Measurements from ENCODE around the gene SAMD5.

The SAMD5 gene

DNA sequence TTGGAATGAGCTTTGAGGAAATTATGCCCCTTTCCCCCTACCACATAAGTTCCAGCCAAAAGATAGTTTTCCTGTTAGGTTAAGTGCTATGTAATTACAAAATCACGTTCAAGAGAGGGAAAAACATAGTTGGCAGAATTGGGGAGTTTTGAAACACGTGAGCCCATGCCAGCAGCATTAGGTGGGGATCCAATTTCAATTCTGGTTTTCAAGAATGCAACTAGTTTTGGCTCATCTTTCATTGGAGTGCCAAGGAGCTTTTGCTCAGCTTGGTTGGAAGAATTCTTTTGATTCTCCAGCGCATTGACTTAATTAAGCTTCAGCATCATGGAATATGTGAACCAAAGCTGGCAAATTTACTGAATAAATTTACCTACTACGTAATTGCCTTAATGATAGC is 95.9 kb downstream of the SAMD5 start:
- TF ChIP-seq GATA3 (IDR thresholded peaks at IDR 0.05; ENCODE audit: low read depth, low read length), result no peak
- no peak for TF ChIP-seq GATA2 (IDR thresholded peaks at IDR 0.05; ENCODE audit: low read depth, low read length)

DNA sequence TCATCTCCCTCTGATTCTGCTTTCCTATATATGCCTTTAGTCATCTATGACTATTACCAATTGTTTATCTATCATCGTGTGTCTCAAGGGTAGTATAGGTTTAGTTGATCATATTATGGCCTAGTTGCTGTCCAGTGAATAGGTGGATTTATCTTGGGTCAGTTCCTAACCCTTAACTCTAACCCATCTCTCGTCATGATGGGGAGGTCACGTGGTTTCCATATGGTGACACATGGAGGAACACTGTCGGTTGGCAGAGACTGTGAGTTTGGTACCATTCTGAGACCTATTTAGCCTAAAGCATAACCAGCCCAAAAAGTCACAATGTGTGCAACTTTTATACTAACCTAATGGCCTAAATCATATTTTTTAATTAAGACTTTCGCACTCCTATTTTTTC is 103.5 kb downstream of the SAMD5 start:
- TF ChIP-seq GATA2 (IDR thresholded peaks at IDR 0.05; ENCODE audit: low read depth, low read length) (no peak), GATA3 (IDR thresholded peaks at IDR 0.05; ENCODE audit: low read depth, low read length) (no peak)

DNA sequence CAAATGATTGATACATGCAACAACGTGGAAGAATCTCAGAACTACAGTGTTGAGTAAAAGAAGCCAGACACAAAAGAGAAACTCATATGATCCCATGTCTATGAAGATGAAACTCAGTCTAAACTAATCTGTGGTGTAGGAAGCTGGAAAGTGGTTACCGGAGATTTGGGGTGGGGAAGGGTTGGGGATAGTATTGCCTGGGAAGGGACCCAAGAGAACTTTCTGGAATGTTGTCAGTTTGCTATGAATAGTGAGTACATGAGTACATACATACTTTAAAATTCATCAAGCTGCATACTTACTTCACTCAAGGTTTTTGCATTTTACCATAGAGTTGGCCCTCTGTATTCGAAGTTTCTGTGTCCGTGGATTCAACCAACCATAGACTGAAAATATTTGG is 106.0 kb downstream of the SAMD5 start:
- TF ChIP-seq GATA2 (IDR thresholded peaks at IDR 0.05; ENCODE audit: low read depth, low read length) (no peak), GATA3 (IDR thresholded peaks at IDR 0.05; ENCODE audit: low read depth, low read length) (no peak)

DNA sequence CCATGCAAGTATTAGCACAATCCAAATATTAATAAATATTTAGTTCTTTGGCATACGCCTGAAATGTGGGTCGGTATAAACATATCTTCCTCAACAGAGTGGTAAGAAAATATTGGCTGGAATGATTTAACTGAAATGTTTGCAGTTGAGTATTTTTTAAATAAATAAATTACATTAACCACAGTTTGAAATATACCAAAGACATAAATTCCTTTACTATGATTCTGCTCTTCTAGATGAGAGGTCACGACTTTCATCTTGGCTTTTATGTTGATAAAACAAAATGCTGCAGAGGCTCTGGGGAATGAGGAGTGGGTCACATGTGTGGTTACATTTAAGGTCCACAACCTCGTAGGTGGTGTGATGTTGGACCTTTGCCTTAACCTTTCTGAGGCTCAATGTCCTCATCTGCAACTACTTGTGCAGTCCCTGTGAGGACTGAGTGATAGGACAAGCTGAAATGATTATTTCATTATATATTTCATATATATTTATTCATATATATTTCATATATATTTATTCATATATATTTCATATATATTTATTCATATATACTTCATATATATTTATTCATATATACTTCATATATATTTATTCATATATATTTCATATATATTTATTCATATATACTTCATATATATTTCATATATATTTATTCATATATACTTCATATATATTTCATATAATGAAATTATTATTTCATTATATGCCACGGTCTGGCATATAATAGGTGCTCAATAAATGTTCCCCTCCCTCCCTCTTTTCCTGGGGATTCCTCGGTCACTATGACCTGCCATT is 107.4 kb downstream of the SAMD5 start:
- TF ChIP-seq GATA3 (IDR thresholded peaks at IDR 0.05; ENCODE audit: low read depth, low read length) (no peak), GATA2 (IDR thresholded peaks at IDR 0.05; ENCODE audit: low read depth, low read length) (no peak)

DNA sequence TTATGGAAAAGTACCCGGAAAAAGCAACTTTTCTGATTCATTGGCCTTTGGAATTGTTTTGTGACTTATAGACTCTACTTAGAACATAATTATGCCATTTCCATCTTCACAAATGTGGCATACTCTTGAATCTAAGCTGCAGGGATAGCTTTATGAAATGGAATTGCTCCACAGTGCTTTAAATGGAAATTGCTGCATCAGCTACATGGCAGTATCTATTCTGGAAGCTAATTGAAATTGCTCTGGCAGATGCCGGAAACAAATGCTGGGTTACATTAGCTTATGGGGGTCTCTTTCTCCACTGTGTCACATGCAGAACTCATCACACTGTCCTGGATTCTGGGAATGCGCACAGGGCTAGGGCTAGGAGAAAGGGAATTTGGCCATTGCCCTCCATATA is 108.9 kb downstream of the SAMD5 start:
- TF ChIP-seq GATA2 (IDR thresholded peaks at IDR 0.05; ENCODE audit: low read depth, low read length) (no peak), GATA3 (IDR thresholded peaks at IDR 0.05; ENCODE audit: low read depth, low read length) (no peak)

DNA sequence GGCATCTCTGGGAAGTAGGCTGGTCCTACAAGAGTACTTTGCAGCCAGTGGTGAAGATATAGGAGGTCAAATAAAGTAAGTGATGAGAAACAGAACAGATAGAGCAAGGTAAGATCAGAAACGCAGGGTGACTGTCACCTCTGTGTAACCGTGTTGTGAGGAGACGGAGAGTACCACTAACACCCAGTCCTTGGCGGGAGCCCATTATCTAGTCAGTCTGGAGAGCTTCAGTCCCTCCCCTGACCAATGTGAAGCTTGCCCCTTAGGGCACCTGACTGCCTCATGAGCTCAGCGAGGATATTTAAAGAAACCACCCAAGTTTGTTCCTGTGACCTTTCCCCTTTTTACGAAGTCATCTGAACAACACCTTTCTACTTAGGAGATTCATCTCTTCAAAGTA is 110.0 kb downstream of the SAMD5 start:
- no peak for TF ChIP-seq GATA3 (IDR thresholded peaks at IDR 0.05; ENCODE audit: low read depth, low read length)
- no peak for TF ChIP-seq GATA2 (IDR thresholded peaks at IDR 0.05; ENCODE audit: low read depth, low read length)

DNA sequence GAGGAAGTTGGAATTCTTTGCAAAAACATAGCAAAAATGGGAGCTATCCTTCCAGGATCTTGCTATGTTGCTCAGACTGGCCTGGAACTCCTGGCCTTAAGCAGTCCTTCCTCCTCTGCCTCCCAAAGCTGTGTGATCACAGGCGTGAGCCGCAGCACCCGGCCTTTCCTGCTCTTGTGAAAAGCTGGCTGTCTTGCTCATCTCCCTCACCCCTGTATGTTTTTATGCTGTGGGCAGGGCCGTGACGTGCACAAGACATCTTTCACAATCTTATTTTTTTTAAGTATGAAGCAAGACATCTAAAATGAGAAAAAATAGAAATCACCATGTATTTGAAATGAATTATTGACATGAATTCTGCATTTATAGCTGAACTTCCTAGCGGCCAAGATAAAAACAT is 110.4 kb downstream of the SAMD5 start:
- TF ChIP-seq GATA3 (IDR thresholded peaks at IDR 0.05; ENCODE audit: low read depth, low read length), result no peak
- TF ChIP-seq GATA2 (IDR thresholded peaks at IDR 0.05; ENCODE audit: low read depth, low read length), result no peak
